NCI-H82 treated with DMSO at 0.1 percent for 48 hours (cell line): ENCODE measurements around the gene ATXN7L1.

ENCODE experiments used
- DNase-seq: peaks from one replicate; lab custom pipeline; 2025; ENCODE audit not compliant: unreplicated experiment; lab: John Stamatoyannopoulos, UW

Gene ATXN7L1, protein sequence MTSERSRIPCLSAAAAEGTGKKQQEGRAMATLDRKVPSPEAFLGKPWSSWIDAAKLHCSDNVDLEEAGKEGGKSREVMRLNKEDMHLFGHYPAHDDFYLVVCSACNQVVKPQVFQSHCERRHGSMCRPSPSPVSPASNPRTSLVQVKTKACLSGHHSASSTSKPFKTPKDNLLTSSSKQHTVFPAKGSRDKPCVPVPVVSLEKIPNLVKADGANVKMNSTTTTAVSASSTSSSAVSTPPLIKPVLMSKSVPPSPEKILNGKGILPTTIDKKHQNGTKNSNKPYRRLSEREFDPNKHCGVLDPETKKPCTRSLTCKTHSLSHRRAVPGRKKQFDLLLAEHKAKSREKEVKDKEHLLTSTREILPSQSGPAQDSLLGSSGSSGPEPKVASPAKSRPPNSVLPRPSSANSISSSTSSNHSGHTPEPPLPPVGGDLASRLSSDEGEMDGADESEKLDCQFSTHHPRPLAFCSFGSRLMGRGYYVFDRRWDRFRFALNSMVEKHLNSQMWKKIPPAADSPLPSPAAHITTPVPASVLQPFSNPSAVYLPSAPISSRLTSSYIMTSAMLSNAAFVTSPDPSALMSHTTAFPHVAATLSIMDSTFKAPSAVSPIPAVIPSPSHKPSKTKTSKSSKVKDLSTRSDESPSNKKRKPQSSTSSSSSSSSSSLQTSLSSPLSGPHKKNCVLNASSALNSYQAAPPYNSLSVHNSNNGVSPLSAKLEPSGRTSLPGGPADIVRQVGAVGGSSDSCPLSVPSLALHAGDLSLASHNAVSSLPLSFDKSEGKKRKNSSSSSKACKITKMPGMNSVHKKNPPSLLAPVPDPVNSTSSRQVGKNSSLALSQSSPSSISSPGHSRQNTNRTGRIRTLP

DNA sequence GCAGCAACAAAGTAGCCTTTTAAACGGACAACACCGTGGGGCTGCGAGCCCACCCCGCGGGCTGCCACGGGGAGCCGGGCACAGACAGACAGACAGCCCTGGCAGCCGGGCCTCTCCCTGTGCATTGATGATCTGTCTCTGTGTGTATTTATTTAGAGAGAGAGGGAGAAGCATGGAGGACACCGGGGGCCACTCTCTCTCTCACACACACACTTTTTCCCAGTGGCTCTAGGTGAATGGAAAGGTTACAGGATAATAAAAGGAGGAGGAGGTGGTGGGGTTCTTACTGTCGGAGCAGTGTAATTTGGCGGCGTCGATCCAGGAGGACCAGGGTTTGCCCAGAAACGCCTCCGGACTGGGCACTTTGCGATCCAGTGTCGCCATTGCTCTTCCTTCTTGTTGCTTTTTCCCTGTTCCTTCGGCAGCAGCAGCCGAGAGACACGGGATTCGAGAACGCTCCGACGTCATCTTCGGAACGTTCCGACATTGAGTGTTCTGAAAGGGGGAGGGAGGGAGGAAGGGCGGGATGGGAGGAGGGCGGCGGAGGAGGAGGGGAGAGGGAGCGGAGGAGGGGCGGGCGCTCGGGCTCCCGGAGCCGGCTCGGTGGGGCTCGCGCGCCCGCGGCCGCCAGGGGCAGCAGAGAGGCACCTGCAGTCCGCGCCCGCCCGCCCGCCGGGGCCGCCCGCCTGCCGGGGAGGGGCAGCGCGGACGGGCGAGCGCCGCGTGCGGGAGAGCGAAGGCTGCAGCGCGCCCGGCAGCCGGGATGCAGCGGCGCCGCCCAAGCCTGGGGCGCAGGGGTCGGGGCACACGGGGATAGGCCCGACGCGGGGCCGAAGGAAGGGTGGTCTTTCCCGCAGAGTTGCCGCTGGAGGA is at the start of gene ATXN7L1:
ATXN7L1 (minus strand) TSS at position 509 of the 873 bp plus-strand sequence; CDS start at position 468, 41 bp downstream.
- DNase-seq, result peak; percentile 87

DNA sequence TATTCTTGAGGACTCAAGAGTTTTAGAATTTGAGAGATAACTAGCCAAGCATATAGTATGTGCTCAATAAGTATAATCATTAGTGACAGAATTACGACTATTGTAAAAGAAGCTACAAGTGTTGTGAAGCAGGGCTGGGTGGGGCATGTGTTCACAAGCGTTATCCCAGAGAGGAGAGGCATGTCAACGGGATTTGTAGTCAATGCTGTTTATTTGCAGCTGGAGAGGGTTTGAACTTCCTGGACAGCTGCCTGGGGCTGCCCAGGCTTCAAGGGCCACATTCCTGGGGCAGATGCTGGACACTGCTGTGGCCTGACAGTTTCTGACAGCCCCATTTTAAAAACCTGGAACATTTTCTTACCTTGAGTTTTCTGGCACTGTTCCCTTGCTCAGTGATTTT is 49.7 kb upstream of the ATXN7L1 start:
- no peak for DNase-seq

DNA sequence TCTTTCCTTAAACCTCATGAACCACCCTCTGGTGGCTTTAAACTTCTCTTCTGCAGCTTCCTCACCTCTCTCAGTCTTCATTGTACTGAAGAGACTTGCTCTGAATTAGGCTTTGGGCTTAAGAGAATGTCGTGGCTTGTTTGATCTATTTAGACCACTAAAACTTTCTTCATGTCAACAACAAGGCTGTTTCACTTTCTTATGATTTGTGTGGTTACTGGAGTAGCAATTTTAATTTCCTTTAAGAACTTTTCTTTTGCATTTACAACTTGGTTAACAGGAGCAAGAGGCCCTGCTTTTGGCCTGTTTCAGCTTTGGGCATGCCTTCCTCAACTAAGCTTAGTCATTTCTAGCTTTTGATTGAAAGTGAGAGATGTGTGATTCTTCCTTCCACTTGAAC is 48.5 kb upstream of the ATXN7L1 start:
- DNase-seq, result no peak

DNA sequence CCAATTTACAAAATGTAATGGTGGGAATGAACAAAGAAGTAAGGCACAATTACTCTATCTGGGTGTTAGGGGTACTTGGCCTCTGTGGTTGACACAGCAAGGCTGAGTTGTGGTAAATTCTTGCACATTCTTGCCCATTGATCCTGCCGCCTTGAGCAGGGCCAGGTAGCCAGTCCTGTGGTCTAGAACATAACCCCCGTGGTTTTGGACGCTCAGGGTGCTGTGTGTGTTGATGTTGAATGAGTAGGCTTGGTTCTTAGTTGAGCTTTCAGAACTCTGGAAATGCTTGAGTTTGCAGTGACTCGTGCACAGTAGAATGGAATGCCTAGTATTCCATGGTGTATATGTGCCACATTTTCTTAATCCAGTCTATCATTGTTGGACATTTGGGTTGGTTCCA is 44.4 kb upstream of the ATXN7L1 start:
- no peak for DNase-seq

DNA sequence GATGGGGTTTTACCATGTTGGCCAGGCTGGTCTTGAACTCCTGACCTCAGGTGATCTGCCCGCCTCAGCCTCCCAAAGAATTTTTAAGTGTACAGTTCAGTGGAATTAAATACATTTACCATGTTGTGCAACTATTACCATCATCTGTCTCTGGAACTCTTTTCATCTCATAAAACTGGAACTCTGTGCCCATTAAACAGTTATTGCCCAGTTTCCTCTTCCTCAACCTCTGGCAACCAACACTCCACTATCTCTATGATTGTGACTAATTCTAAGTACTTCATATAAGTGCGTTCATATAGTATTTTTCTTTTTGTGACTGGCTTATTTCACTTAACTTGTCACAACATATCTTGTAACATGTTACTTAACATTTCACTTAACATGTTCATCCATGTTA is 41.3 kb upstream of the ATXN7L1 start:
- DNase-seq, result no peak

DNA sequence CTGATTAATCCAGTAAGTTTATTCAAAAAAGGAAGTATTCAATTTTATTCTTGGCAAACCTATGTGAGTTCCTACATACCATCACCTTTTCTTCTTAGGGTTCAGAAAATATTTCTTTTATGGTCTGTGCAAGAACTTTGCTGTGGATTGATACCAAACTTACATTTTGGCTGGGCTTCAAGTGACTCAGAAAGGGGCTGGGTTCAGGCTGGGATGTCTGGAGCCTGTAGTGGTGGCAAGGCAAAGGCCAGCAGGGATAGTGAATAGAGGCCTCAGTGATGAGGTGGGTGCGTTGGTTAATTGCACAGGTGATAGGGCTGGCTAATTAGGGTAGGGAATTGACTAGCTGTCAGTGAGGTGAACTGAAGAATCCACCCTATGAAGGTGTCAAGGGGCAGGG is 40.2 kb upstream of the ATXN7L1 start:
- DNase-seq, result no peak

DNA sequence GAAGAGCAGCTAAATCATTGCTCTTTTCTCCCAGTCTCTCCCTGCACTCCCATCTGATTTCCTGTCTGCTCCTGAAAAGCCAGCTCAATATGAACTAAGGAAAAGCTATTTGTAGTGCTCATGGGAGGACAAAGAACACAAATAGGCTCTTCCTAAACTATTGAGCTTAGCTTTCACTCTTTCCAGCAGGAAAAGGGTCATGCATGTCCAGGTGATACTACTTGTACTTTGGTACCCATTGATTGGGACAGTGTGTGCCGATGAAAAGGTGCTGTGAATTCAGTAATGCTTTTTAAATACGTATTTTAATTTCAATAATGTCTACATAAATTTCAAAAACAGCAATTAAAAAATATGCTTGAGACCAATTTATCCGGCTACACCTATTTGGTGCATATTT is 37.5 kb upstream of the ATXN7L1 start:
- no peak for DNase-seq

DNA sequence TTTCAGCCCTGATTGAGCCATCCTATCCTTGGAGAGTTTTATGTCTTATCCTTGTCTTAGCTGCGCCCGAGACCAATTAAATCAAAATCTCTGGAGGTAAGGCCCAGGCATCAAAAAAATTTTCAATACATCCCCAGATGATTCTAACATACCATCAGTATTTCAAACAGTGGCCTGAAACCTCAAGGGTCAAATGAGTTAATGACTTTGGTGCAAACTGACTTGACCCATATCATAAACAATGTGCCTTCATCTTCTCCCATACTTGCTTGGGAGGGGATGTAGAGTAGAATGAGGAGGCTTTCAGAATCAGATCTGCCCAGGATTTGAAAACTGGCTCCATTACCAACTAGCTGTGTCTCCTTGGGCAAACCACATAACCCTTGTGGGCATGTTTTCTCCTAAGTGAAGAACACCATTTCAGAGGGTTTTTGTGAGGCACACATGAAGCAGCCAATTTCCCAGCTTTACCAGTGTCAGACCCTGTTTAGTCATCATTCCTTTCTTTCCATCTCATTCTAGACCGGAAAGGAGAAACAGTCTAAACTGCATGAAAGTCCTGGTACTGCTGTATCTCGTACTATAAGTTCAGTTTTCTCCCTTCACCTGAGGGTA is 35.7 kb upstream of the ATXN7L1 start:
- no peak for DNase-seq

DNA sequence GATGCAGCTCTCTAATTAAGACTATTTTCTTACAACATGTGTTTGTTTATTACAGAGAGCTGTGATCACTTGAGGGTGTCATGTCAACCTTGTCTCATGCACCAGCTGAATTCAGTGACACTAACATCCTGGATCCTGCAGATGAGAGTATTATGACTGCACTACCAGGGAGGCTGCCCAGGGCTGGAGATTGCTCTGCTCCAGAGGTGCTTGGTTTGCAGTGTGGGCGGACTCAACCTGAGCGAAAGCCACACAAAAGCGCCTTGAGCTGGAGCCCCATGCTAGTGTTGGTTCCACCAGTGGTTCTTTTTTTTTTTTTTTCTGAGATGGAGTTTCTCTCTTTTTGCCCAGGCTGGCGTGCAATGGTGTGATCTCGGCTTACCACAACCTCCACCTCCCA is 33.8 kb upstream of the ATXN7L1 start:
- no peak for DNase-seq

DNA sequence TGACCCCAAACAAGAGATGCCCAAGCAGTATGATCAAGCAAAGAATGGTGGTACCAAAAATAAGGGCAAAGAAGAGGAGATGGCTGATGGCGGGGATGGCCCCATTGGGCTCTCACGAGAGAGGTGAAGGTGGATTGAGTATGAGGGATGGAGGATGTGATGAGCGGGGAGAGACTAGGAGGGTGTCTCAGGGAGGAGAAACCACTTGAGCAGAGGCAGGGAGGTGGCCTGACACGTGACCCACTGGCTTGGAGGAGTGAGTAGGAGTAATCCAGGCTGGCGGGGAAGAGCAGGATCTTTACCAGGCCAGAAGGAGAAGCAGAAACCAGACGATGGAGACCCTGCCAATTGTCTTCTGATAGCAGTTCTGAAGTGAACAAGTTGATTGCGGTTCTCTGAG is 33.3 kb upstream of the ATXN7L1 start:
- no peak for DNase-seq

DNA sequence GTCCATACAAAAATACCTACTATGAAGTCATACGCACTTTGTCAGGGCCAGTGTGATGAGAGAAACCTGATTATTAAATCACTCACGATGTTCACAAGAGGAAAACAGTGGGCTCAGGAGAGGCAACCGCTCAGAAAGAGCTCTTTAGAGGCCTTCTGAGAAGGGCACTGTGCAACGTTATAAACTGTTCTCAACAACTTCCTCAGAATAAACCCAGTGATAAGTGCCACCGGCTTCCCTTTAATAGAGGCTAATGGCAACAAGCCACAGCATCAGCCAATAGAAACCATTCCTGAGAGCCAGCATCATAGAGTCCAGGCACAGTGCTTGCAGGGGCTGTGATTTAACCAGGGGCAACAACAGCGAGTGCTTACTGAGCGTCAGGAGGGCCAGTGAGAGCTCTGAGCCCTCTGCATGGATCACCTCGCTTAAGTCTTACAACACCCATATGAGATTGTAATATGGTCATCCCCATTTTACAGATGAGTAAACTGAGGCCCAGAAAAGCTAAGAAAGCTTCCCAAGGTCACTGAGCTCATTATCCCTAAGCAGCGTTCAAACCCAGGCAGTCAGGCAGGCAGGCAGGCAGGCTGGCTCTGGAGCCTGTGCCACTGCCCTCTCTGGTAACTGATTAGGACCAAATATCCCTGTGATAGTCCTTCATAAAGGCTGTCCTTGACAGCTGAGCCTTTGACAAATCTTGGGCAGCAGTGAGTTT is 30.9 kb upstream of the ATXN7L1 start:
- no peak for DNase-seq

DNA sequence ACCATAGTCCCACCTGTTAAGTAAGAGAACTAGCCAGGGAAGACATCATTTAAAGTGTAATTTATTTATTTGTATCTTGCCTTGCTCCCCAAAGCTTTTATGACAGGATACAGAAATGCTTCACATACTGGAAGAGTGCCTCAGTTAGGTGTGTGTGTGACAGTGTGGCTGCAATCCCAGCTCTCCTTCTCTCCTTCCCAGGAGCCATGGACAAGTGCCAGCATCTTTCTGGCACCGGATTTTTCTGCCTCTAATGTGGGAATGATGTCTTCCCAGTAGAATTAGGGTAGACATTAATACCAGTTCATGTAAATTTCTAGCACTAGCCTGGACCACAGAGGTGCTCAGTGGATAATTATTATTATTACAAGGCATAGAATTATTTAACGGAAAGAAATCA is 30.3 kb upstream of the ATXN7L1 start:
- DNase-seq, result no peak

DNA sequence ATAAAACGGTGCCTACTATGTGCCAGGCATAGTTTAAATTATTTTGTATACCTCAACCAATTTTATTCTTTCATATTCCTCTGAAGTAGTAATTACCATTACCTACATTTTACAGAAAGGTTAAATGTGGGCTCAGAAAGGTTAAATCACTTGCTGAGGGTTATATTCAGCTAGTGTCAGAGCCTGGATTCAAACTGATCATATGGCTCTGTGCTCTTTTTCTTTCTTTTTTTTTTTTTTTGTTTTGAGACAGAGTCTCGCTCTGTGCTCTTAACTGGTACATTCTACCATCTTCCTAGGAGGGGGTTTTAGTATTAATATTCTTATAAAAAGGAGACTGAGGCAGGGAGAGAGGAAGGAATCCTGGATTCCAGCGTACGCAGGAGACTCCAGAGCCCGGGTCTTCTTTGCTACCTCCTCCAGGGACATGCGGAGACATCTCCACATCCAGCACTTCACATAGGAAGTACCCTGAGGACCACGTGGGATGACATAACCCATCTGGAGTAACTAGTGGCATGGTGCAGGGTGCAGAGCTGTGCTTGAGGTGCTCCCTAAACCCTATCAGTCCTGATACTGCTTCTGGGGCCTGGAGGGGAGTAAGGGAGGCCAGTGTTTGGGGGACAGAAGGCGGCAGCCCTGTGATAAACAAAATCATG is 29.6 kb upstream of the ATXN7L1 start:
- no peak for DNase-seq

DNA sequence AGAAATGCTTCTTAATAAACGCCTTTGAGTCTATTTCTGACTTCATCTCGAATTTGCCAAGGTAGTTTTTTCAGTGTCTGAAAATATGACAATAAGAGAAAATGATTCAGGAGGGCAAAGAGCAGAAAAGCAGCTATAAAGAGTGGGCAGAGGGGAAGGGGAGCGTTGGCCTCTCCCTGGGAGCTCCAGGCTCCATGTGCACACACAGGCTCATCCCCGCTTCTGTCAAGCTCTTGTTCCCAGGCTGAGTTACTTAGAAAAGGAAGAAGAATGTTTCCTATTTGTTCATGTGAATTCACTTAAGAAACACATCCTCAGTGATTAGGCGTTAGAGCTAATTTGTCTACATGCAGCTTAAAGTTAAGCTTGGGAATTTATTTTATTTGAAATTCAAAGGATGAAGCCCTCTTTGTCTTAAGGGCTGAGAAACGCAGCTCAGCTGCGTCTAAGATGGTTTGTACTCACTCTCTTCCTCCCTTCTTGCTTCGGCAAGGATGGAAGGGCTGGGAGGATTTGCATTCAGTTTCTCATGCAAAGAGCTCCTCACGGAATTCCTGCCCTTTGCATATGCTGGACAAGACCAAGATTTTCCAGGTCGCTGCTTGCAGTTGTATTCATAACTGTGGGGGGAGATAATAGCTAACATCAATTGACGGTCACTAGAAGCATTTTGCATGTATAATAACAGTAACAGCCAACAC is 29.0 kb upstream of the ATXN7L1 start:
- DNase-seq, result no peak

DNA sequence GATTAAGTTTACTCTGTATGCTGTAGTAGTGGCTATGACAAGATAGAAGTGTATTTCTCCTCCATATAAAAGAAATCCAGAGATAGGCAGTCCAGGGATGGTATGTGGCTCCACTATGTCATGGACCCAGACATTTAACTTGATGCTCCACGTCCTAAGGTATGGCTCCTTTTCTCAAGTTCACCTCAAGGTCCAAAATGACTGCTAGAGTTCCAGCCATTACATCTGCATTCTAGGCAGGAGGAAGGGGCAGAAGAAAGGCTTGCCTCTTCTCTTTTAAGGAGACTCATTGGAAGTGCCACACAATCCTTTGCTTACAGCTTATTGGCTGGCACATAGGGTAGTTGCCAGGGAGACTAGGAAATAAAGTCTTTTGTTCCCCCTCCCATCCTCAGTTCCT is 27.7 kb upstream of the ATXN7L1 start:
- no peak for DNase-seq

DNA sequence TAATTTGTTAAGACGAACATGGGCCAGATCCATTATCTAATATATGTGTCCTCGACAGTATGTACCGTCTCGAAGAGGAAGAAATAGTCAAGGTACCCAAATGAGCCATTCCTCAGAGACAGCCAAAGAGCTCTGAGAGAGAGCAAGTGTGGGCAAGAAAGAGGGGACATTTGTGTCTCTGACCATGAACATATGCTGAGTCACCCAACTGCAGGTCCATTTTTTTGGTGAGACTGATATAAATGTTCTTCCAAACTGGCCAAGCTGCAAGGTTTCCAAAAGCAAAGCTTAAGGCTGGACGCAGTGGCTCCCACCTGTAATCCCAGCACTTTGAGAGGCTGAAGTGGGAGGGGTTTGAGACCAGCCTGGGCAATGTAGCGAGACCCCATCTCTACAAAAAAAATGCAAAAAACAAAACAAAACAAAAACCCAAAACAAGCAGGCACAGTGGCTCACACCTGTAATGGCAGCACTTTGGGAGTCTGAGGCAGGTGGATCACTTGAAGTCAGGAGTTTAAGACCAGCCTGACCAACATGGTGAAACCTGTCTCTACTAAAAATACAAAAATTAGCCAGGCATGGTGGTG is 26.0 kb upstream of the ATXN7L1 start:
- no peak for DNase-seq

DNA sequence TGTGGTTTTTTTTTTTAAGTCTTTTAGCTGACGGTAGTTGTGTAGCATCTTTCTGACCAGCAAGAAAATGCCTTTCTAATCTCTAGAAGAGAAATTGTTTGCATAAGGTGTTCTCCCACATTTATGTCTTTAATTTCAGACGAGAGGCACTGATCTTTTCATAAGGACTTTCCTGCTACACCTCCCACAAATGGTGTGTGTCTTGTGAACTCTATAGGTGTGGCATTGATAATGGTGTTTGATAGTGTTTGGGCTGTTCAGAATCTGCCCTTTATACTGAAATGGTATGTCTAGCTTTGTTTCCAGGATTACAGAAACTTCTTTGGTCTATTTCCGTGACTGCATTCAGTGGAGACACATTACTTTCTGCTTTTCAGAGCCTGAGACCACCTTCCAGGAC is 21.6 kb upstream of the ATXN7L1 start:
- no peak for DNase-seq

DNA sequence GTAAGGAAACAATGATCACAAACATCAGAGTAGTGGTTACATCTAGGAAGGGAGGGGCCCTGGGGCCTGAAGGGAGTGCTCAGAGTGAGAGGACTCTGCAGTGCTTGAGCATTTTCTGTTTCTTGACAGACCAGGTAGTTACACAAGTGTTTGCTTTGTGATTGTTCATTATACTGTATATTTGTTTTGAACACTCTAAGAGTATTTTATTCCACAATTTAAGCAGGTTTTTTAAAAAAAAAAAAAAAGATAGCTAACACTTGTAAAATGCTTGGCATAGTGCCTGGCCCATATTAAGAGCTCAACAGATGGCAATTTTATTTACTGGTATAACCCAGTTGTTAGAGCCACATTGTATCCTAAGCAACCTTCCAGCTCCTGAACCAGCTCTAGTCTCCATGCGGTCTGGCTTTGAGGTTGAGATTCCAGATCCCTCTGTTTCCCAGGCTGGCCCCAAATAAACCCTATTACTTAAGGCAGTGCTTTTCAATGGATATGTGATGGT is 20.1 kb upstream of the ATXN7L1 start:
- no peak for DNase-seq

DNA sequence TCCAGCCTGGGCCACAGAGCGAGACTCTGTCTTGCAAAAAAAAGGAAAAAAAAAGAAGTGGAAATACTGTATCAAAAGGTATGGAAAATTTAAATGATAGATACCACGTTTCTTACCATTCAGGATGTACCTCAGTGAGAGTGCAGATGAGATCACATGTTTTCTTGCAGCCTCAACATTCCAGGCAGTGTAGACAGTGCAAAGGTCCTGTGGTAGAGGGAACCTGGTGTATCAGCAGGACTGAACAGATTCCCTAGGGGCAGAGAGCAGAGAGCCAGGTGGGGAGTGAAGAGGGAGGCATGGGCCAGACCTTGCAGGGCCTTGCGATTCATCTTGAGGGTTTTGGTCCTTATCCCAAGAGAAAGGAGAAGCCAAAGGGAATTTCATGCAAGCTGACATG is 17.7 kb upstream of the ATXN7L1 start:
- no peak for DNase-seq
